ENCODE measurements around the gene ZNF776. TPM values are rescaled to one million over a fixed set of nuclear protein-coding genes. Genes with fewer than 3 reads are reported as not detected.

The ZNF776 gene
- total RNA-seq, 1 experiment from 2014 or later, result 21.6 TPM

DNA sequence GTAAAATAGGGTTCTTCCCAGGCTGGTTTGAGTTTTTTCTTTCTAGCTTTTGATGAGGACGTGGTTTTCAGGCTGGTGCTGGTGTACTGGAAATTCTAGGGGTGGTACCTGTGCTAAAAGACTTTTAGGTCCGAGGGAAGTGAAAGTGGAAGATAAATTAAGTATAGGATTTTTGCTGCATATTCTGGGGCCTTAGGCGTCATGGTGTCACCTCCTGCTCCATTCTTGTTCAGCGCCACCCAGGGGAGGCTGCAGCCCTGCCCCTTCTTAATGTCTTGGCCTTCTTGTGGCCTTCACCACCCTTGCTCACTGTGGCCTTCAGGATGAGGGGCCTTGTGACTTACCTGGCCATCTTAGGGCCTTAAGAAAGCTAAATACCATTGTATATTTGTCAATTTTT, 55.7 kb downstream of the ZNF776 start:
- intact Hi-C loops (cut with micrococcal nuclease; ENCODE audit: unreplicated experiment), result no loop called here
- Mint-ChIP-seq H3K4me1 (ENCODE audit: low read depth, unreplicated experiment) (peaks cover 50% of the 10 kb centered on the region), H3K36me3 (ENCODE audit: insufficient read depth, unreplicated experiment) (peaks cover 63% of the 10 kb centered on the region), H3K9me3 (ENCODE audit: low read depth, unreplicated experiment) (no peaks in the 10 kb centered on the region), H3K27me3 (ENCODE audit: unreplicated experiment) (no peaks in the 10 kb centered on the region), H3K4me3 (ENCODE audit: low read depth, unreplicated experiment) (no peak overlapping the region), H3K27ac (ENCODE audit: unreplicated experiment) (peak overlapping the region; percentile 13)
- no peak for DNase-seq
- CTCF ChIA-PET, result no interaction called here
- TF ChIP-seq, protein P1, sequence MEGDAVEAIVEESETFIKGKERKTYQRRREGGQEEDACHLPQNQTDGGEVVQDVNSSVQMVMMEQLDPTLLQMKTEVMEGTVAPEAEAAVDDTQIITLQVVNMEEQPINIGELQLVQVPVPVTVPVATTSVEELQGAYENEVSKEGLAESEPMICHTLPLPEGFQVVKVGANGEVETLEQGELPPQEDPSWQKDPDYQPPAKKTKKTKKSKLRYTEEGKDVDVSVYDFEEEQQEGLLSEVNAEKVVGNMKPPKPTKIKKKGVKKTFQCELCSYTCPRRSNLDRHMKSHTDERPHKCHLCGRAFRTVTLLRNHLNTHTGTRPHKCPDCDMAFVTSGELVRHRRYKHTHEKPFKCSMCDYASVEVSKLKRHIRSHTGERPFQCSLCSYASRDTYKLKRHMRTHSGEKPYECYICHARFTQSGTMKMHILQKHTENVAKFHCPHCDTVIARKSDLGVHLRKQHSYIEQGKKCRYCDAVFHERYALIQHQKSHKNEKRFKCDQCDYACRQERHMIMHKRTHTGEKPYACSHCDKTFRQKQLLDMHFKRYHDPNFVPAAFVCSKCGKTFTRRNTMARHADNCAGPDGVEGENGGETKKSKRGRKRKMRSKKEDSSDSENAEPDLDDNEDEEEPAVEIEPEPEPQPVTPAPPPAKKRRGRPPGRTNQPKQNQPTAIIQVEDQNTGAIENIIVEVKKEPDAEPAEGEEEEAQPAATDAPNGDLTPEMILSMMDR (IDR thresholded peaks at IDR 0.05; ENCODE audit: unreplicated experiment), result no peak
- no TSS peak for BruUV-seq (replicated peaks)

DNA sequence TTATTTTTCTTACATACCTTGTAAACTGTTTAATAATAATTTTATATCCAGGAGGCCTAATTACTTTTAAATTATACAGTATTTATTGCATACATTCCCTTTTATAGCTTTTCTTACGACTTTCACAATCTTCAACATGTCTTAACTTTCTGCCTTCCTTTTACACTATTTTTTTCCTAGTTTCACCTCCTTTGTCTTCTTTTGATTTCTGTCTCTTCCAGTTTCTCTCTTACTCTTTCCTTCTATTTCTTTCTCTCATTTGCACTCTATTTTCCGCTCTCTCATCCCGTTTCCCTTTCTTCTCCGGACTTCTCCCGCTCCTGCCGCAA, 56.6 kb downstream of the ZNF776 start:
- H3K27ac Mint-ChIP-seq (ENCODE audit: unreplicated experiment), result peak overlapping the region; percentile 37
- DNase-seq, result no peak
- peak overlapping the region; percentile 70 for H3K4me3 Mint-ChIP-seq (ENCODE audit: low read depth, unreplicated experiment)
- peaks cover 50% of the 10 kb centered on the region for H3K4me1 Mint-ChIP-seq (ENCODE audit: low read depth, unreplicated experiment)
- peaks cover 71% of the 10 kb centered on the region for H3K36me3 Mint-ChIP-seq (ENCODE audit: insufficient read depth, unreplicated experiment)
- intact Hi-C loops (cut with micrococcal nuclease; ENCODE audit: unreplicated experiment), result no loop called here
- no peaks in the 10 kb centered on the region for H3K9me3 Mint-ChIP-seq (ENCODE audit: low read depth, unreplicated experiment)
- BruUV-seq (replicated peaks), result no TSS peak
- TF ChIP-seq, protein P1 (IDR thresholded peaks at IDR 0.05; ENCODE audit: unreplicated experiment), result no peak
- no peaks in the 10 kb centered on the region for H3K27me3 Mint-ChIP-seq (ENCODE audit: unreplicated experiment)
- CTCF ChIA-PET, result no interaction called here

DNA sequence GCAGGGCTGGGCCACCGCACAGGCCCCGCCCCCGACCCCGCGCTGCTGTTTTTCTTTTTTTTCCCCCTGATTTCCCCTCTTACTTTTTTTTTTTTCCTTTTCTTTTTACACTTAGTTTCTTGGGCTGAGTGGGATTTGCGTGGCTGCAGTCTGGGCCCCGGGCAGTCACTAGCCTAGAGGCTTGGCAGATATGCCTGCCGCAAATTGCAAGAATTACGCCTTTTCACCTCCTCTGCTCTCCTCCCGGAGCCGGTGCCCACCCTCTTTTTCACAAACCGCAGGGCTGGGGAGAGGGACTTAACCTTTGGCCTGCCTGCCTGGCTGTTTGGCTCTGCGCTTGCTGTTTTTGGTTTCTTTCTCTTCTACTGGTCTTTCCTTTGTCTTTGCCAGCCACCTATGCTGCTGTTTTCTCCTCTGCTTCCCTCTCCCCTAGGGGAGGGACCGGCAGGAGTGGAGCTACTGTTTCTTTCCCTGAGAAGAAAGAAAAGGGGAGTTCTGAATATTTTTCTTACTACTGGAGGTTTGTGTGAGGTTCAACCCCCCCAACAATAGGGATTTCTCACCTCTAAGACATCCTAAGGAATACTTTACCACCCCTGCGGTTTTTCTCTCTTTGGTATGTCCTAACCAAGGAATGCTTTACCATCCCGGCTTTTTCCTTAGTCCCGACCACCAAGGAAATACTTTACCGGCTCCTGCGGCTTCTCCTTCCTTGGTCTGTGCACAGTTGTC, 57.1 kb downstream of the ZNF776 start:
- peaks cover 50% of the 10 kb centered on the region for H3K4me1 Mint-ChIP-seq (ENCODE audit: low read depth, unreplicated experiment)
- peaks cover 74% of the 10 kb centered on the region for H3K36me3 Mint-ChIP-seq (ENCODE audit: insufficient read depth, unreplicated experiment)
- intact Hi-C loops (cut with micrococcal nuclease; ENCODE audit: unreplicated experiment), result no loop called here
- peak overlapping the region; percentile 70 for H3K4me3 Mint-ChIP-seq (ENCODE audit: low read depth, unreplicated experiment)
- peak overlapping the region; percentile 37 for H3K27ac Mint-ChIP-seq (ENCODE audit: unreplicated experiment)
- no TSS peak for BruUV-seq (replicated peaks)
- H3K9me3 Mint-ChIP-seq (ENCODE audit: low read depth, unreplicated experiment), result no peaks in the 10 kb centered on the region
- peak; percentile 43 for DNase-seq
- TF ChIP-seq, protein P1 (IDR thresholded peaks at IDR 0.05; ENCODE audit: unreplicated experiment), result no peak
- CTCF ChIA-PET, result interaction anchor here (1.1 kb wide), 1 partner anchor 9 kb away, joined by 4 read pairs; no protein-coding TSS in a partner anchor
- no peaks in the 10 kb centered on the region for H3K27me3 Mint-ChIP-seq (ENCODE audit: unreplicated experiment)

DNA sequence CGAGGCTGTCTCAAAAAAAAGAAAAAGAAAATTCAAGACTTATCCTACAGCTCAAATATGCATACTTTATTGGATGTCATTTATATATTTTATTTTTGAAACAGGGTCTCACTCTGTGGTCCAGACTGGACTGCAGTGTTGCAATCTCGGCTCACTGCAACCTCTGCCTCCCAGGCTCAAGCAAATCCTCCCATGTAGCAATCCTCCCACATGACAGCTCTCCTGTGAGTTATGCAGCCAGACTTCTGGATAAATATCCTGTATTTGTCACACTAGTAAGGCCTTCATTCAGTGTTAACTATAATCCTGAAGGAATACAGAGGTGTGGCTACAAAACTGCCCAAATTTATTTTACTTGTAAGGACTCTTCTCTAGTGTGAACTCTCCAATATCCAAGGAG, 60.9 kb downstream of the ZNF776 start:
- Mint-ChIP-seq H3K4me3 (ENCODE audit: low read depth, unreplicated experiment) (no peak overlapping the region), H3K27ac (ENCODE audit: unreplicated experiment) (peak overlapping the region; percentile 15), H3K27me3 (ENCODE audit: unreplicated experiment) (no peaks in the 10 kb centered on the region), H3K4me1 (ENCODE audit: low read depth, unreplicated experiment) (peaks cover 48% of the 10 kb centered on the region), H3K36me3 (ENCODE audit: insufficient read depth, unreplicated experiment) (peaks cover 78% of the 10 kb centered on the region), H3K9me3 (ENCODE audit: low read depth, unreplicated experiment) (no peaks in the 10 kb centered on the region)
- BruUV-seq (replicated peaks), result no TSS peak
- intact Hi-C loops (cut with micrococcal nuclease; ENCODE audit: unreplicated experiment), result no loop called here
- TF ChIP-seq, protein P1 (IDR thresholded peaks at IDR 0.05; ENCODE audit: unreplicated experiment), result no peak
- no peak for DNase-seq
- CTCF ChIA-PET, result no interaction called here

Other genes with a start within 250 kb of the ZNF776 start
- 13.4 and 17.2 TPM in 2 replicates for gene ZNF773, start 246.9 kb upstream of the ZNF776 start, total RNA-seq (2022)
- gene ZNF549, start 219.5 kb upstream of the ZNF776 start, total RNA-seq (2022), result 6.4 and 7.1 TPM in 2 replicates
- 18.6 and 22.4 TPM in 2 replicates for gene ZNF550, start 187.0 kb upstream of the ZNF776 start, total RNA-seq (2022)
- 6.1 and 6.6 TPM in 2 replicates for gene ZNF416, start 167.9 kb upstream of the ZNF776 start, total RNA-seq (2022)
- not detected in 2 replicates for gene ZIK1, start 162.7 kb upstream of the ZNF776 start, total RNA-seq (2022)
- 8.2 and 10.4 TPM in 2 replicates for gene ZNF530, start 146.9 kb upstream of the ZNF776 start, total RNA-seq (2022)
- gene ZNF134, start 132.6 kb upstream of the ZNF776 start, total RNA-seq (2022), result 11.4 and 13.2 TPM in 2 replicates
- gene ZNF211, start 113.6 kb upstream of the ZNF776 start, total RNA-seq (2022), result 10.2 and 11.0 TPM in 2 replicates
- not detected in 2 replicates for gene ZSCAN4, start 77.9 kb upstream of the ZNF776 start, total RNA-seq (2022)
- gene ZNF551, start 64.8 kb upstream of the ZNF776 start, total RNA-seq (2022), result 14.7 and 17.0 TPM in 2 replicates
- not detected in 2 replicates for gene ZNF154, start 37.6 kb upstream of the ZNF776 start, total RNA-seq (2022)
- 1.8 and 2.1 TPM in 2 replicates for gene ZNF671, start 19.2 kb upstream of the ZNF776 start, total RNA-seq (2022)
- gene ZNF586, start 22.9 kb downstream of the ZNF776 start, total RNA-seq (2022), result 18.9 and 22.9 TPM in 2 replicates
- gene ZNF552, start 68.1 kb downstream of the ZNF776 start, total RNA-seq (2022), result 24.0 and 24.8 TPM in 2 replicates
- gene ZNF587B, start 83.5 kb downstream of the ZNF776 start, total RNA-seq (2022), result 31.1 and 31.6 TPM in 2 replicates
- 111 and 113 TPM in 2 replicates for gene ZNF587, start 103.0 kb downstream of the ZNF776 start, total RNA-seq (2022)
- gene ZNF814, start 142.2 kb downstream of the ZNF776 start, total RNA-seq (2022), result 6.8 and 8.7 TPM in 2 replicates
- gene ZNF417, start 169.8 kb downstream of the ZNF776 start, total RNA-seq (2022), result 14.9 and 17.2 TPM in 2 replicates
- 2.1 and 2.3 TPM in 2 replicates for gene ZNF418, start 188.6 kb downstream of the ZNF776 start, total RNA-seq (2022)
- 7.1 TPM in 2 replicates for gene ZNF256, start 200.9 kb downstream of the ZNF776 start, total RNA-seq (2022)
- 2.5 and 2.7 TPM in 2 replicates for gene C19orf18, start 227.7 kb downstream of the ZNF776 start, total RNA-seq (2022)

Data from Calu3 (cell line).